BE2C (cell line): ENCODE data around the gene MBP.
"Not testable (repeated sequence)": the region's sequence is repeated elsewhere in the genome, so short reads cannot be mapped to it uniquely, and the experiment has no call there.

Experiments used
- DNase-seq: peaks from one replicate; pipeline ENCODE4 v3.0.0-alpha.2; 2020
- H3K27me3 ChIP-seq: fragments of 250-450 bp; sonication (Bioruptor Pico); 2 replicates; pipeline ENCODE4 v1.5.1; 2020; ENCODE audit warnings: mild to moderate bottlenecking
- H3K36me3 ChIP-seq: fragments of 250-450 bp; sonication (Bioruptor Pico); 2 replicates; pipeline ENCODE4 v1.5.1; 2020; ENCODE audit warnings: mild to moderate bottlenecking
- H3K4me1 ChIP-seq: fragments of 250-450 bp; sonication (Bioruptor Pico); 2 replicates; pipeline ENCODE4 v1.5.1; 2020
- H3K4me3 ChIP-seq: 2 replicates; pipeline ENCODE4 v1.5.1; 2011; ENCODE audit warnings: low read depth, low read length
- H3K9me3 ChIP-seq: fragments of 250-450 bp; sonication (Bioruptor Pico); 2 replicates; pipeline ENCODE4 v1.5.1; 2020
- TF ChIP-seq, protein P1 (sequence below): IDR thresholded peaks from 2 replicates; pipeline ENCODE4 v1.5.1; 2012; ENCODE audit warnings: mild to moderate bottlenecking, low read depth, low read length

The MBP gene

GRCh38 chr18:76972846-76973519, 159.6 kb downstream of the MBP start:
- H3K27me3 ChIP-seq, result no peaks in the 10 kb centered on the region
- H3K36me3 ChIP-seq, result no peaks in the 10 kb centered on the region
- no peak for DNase-seq
- TF ChIP-seq, protein P1, sequence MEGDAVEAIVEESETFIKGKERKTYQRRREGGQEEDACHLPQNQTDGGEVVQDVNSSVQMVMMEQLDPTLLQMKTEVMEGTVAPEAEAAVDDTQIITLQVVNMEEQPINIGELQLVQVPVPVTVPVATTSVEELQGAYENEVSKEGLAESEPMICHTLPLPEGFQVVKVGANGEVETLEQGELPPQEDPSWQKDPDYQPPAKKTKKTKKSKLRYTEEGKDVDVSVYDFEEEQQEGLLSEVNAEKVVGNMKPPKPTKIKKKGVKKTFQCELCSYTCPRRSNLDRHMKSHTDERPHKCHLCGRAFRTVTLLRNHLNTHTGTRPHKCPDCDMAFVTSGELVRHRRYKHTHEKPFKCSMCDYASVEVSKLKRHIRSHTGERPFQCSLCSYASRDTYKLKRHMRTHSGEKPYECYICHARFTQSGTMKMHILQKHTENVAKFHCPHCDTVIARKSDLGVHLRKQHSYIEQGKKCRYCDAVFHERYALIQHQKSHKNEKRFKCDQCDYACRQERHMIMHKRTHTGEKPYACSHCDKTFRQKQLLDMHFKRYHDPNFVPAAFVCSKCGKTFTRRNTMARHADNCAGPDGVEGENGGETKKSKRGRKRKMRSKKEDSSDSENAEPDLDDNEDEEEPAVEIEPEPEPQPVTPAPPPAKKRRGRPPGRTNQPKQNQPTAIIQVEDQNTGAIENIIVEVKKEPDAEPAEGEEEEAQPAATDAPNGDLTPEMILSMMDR, result no peak
- no peak overlapping the region for H3K4me3 ChIP-seq
- H3K4me1 ChIP-seq, result no peaks in the 10 kb centered on the region
- no peaks in the 10 kb centered on the region for H3K9me3 ChIP-seq

DNA sequence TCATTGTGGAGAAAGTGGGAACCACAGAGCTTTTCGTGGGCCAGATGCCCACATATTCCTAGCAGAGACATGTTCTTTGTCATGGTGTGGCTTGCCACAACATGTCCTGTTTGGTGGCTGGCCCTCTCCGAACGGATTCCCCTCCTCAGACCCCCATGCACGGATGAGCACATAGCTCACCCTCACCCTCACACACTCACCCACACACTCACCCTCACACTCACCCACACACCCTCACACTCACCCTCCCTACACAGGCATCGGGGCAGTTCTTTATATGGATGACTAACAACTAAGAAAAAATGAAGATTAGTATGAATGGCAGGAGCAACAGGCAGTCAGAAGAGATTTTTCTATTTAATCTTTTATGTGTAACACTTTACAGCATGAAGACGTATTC, 160.3 kb downstream of the MBP start:
- DNase-seq, result no peak

DNA sequence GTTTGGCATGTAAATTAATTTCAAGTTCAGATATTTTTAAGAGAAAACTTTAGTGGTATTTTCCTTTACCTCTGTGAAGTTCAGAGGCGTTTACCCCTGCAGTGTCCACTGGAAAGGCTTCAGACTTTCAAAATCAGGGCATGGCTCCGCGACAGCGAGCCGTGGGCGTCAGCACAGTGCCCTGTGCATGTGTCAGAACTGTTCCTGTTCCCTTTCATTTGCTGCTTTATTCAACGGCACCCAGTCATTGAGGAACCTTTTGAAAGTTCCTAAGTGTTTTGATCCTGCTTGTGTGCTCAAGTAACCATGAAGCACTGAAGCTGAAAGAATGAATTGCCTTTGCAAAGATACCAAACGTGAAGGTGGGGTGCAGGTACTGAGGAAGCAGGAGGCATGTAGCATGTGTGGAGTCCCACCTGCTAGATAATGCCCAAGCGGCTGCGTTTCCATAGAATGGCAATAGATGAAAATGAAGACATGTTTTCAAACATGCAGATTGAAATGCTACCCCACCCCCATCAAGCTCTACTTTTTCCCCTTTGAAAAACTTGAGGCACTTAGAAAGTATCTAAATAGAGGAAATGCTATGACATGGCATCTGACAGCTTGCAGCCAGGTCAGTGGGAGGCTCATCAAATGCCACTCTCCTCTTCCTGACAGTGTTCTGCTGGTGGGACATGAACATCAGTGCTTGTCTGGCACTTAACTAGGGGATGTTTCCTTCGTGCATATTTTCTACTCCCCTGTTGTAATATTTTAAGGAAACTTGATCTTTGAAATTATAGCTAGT, 161.6 kb downstream of the MBP start:
- H3K4me1 ChIP-seq, result no peaks in the 10 kb centered on the region
- H3K36me3 ChIP-seq, result no peaks in the 10 kb centered on the region
- no peaks in the 10 kb centered on the region for H3K27me3 ChIP-seq
- TF ChIP-seq, protein P1, result no peak
- H3K4me3 ChIP-seq, result no peak overlapping the region
- no peaks in the 10 kb centered on the region for H3K9me3 ChIP-seq
- DNase-seq, result no peak

More for the DNA sequence above, 160.3 kb downstream of the MBP start:
- H3K36me3 ChIP-seq, result no peaks in the 10 kb centered on the region
- no peak overlapping the region for H3K4me3 ChIP-seq
- TF ChIP-seq, protein P1, result no peak
- H3K9me3 ChIP-seq, result no peaks in the 10 kb centered on the region
- no peaks in the 10 kb centered on the region for H3K27me3 ChIP-seq
- H3K4me1 ChIP-seq, result no peaks in the 10 kb centered on the region

- Histone ChIP-seq H3K4me1 (no peaks in the 10 kb centered on the region), H3K4me3 (no peak overlapping the region), H3K9me3 (no peaks in the 10 kb centered on the region), H3K27me3 (no peaks in the 10 kb centered on the region), H3K36me3 (no peaks in the 10 kb centered on the region)
- TF ChIP-seq, protein P1, result no peak
- DNase-seq, result no peak
Observed at GRCh38 chr18:76967721-76968472, 164.7 kb downstream of the MBP start.

DNA sequence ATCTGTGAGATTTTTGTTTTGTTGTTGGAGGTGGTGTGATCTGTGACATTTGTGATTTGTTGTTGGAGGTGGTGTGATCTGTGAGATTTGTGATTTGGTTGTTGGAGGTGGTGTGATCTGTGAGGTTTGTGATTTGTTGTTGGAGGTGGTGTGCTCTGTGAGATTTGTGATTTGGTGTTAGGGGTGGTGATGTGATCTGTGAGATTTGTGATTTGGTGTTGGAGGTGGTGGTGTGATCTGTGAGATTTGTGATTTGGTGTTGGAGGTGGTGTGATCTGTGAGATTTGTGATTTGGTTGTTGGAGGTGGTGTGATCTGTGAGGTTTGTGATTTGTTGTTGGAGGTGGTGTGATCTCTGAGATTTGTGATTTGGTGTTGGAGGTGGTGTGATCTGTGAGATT, 165.3 kb downstream of the MBP start:
- not testable (repeated sequence) for H3K4me1 ChIP-seq, H3K4me3 ChIP-seq, H3K36me3 ChIP-seq, H3K9me3 ChIP-seq, H3K27me3 ChIP-seq, DNase-seq

DNA sequence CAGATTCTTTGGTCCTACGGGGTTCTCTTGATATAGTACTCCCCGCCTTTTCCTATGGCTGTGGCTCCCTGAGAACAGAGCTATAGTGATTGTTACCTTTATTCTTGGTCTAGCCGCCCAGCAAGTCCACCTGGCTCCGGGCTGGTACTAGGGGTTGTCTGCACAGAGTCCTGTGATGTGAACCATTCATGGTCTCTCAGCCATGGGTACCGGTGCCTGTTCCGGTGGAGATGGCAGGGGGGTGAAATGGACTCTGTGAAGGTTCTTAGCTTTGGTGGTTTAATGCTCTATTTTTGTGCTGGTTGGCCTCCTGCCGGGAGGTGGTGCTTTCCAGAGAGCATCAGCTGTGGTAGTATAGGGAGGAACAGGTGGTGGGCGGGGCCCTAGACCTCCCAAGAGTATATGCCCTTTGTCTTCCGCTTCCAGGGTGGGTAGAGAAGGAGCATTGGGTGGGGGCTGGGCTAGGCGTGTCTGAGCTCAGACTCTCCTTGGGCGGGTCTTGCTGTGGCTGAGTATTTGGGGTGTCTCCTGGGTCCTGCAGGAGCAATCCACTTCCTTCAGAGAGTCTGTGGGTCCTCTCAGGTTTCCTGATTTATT, 166.9 kb downstream of the MBP start:
- not testable (repeated sequence) for H3K9me3 ChIP-seq, H3K4me3 ChIP-seq, DNase-seq, H3K4me1 ChIP-seq, H3K36me3 ChIP-seq, H3K27me3 ChIP-seq
